CD14-positive monocyte (primary cell): Measurements from ENCODE around the gene WDR4. TPM values are rescaled to one million over a fixed set of nuclear protein-coding genes. Genes with fewer than 3 reads are reported as not detected.
A peak's percentile ranks its signal among the peaks of the same experiment; 100 is the strongest.

Experiments used
- DNase-seq, 3 donors: peaks; one replicate each; pipeline ENCODE4 v3.0.0-alpha.2; 2011 to 2022
- H2AFZ ChIP-seq: 2 replicates; pipeline ENCODE4 v1.6.0; 2012; ENCODE audit warnings: mild to moderate bottlenecking, low read depth, low read length, inconsistent platforms; ENCODE audit not compliant: insufficient read depth, poor library complexity, severe bottlenecking
- H3K27ac ChIP-seq, 2 donors: 1 replicate in 1 of 2; 2 replicates in 1 of 2; pipeline ENCODE4 v1.5.1; 2012 to 2013; ENCODE audit warnings: low read length in 2 of 2, control low read depth in 1 of 2, inconsistent platforms in 1 of 2, low read depth in 1 of 2, mild to moderate bottlenecking in 1 of 2
- H3K27me3 ChIP-seq, 2 donors: one replicate each; pipeline versions ENCODE4 v1.6.0 to v1.6.1; 2011 to 2013; ENCODE audit warnings: low read length in 2 of 2; ENCODE audit not compliant: control insufficient read depth in 2 of 2, insufficient read depth in 2 of 2
- H3K36me3 ChIP-seq, 2 donors: replicated peaks in 1 of 2; 1 replicate in 1 of 2; 2 replicates in 1 of 2; pipeline versions ENCODE4 v1.5.1 to v1.6.1; 2012 to 2013; ENCODE audit warnings: low read length in 2 of 2, control low read depth in 1 of 2, inconsistent platforms in 1 of 2, mild to moderate bottlenecking in 1 of 2; ENCODE audit not compliant: insufficient read depth in 2 of 2, control insufficient read depth in 1 of 2
- H3K4me1 ChIP-seq, 2 donors: 1 replicate in 1 of 2; 2 replicates in 1 of 2; pipeline versions ENCODE4 v1.5.1 to v1.6.1; 2012 to 2013; ENCODE audit warnings: low read length in 2 of 2, control low read depth in 1 of 2, inconsistent platforms in 1 of 2, mild to moderate bottlenecking in 1 of 2, moderate library complexity in 1 of 2; ENCODE audit not compliant: insufficient read depth in 2 of 2, control insufficient read depth in 1 of 2
- H3K4me2 ChIP-seq: replicated peaks from 2 replicates; pipeline ENCODE3; 2012; ENCODE audit warnings: low read length, moderate library complexity, mild to moderate bottlenecking; ENCODE audit not compliant: poor library complexity, severe bottlenecking; ENCODE audit errors: extremely low read depth
- H3K4me3 ChIP-seq, 3 experiments: fragments of 200-600 bp in 1 of 3; sonication (generic) in 1 of 3; replicated peaks in 1 of 3; 1 replicate in 2 of 3; 2 replicates in 1 of 3; pipeline ENCODE4 v1.5.1; 2011 to 2013; ENCODE audit warnings: low read length in 3 of 3, mild to moderate bottlenecking in 3 of 3, control low read depth in 2 of 3, low read depth in 2 of 3, inconsistent platforms in 1 of 3, moderate library complexity in 1 of 3
- H3K79me2 ChIP-seq: 2 replicates; pipeline ENCODE4 v1.6.0; 2012; ENCODE audit warnings: mild to moderate bottlenecking, control low read depth, inconsistent platforms, low read length, moderate library complexity; ENCODE audit not compliant: insufficient read depth
- H3K9ac ChIP-seq: 2 replicates; pipeline ENCODE4 v1.6.0; 2017; ENCODE audit warnings: low read length, mild to moderate bottlenecking; ENCODE audit not compliant: insufficient read depth, poor library complexity, severe bottlenecking
- H3K9me3 ChIP-seq, 2 donors: replicated peaks in 1 of 2; 1 replicate in 1 of 2; 2 replicates in 1 of 2; pipeline versions ENCODE4 v1.5.1 to v1.6.1; 2012 to 2013; ENCODE audit warnings: low read length in 2 of 2, control low read depth in 1 of 2; ENCODE audit not compliant: control insufficient read depth in 1 of 2, insufficient read depth in 1 of 2
- H4K20me1 ChIP-seq: 2 replicates; pipeline ENCODE4 v1.6.0; 2012; ENCODE audit warnings: mild to moderate bottlenecking, low read length, control low read depth, moderate library complexity; ENCODE audit not compliant: insufficient read depth
- H3K27ac Mint-ChIP-seq, 7 donors: one replicate each; pipeline ENCODE4 v1.8.0; 2020; ENCODE audit warnings: mild to moderate bottlenecking in 7 of 7, mixed read lengths in 7 of 7, moderate library complexity in 6 of 7, inconsistent platforms in 2 of 7
- H3K27me3 Mint-ChIP-seq, 3 donors: one replicate each; pipeline ENCODE4 v1.8.0; 2021 to 2022; ENCODE audit warnings: low read depth in 3 of 3, mild to moderate bottlenecking in 3 of 3, mixed read lengths in 3 of 3, moderate library complexity in 3 of 3, inconsistent platforms in 1 of 3
- H3K36me3 Mint-ChIP-seq, 2 donors: one replicate each; pipeline ENCODE4 v1.8.0; 2020; ENCODE audit warnings: mixed read lengths in 2 of 2, inconsistent platforms in 1 of 2, mild to moderate bottlenecking in 1 of 2
- H3K4me1 Mint-ChIP-seq: one replicate; pipeline ENCODE4 v1.8.0; 2020; ENCODE audit warnings: mild to moderate bottlenecking, mixed read lengths
- H3K4me3 Mint-ChIP-seq, 2 donors: one replicate each; pipeline ENCODE4 v1.8.0; 2020; ENCODE audit warnings: mild to moderate bottlenecking in 2 of 2, mixed read lengths in 2 of 2, moderate library complexity in 1 of 2
- H3K9me3 Mint-ChIP-seq, 7 donors: one replicate each; pipeline ENCODE4 v1.8.0; 2020 to 2022; ENCODE audit warnings: mixed read lengths in 7 of 7, mild to moderate bottlenecking in 6 of 7, moderate library complexity in 6 of 7, inconsistent platforms in 2 of 7
- WGBS: methylation state at CpG from one replicate; pipeline ENCODE4 v1.1.5; 2013; ENCODE audit warnings: missing lambda C conversion rate; ENCODE audit not compliant: insufficient coverage; 5-methylcytosine and 5-hydroxymethylcytosine counted together
- intact Hi-C, 2 donors: fragments of 100-400 bp; cut with micrococcal nuclease; formaldehyde crosslinking; loops; one replicate each; pipeline versions ENCODE4 v1.15.0 to v1.15.1; 2023
- polyA plus RNA-seq, 3 donors: library from polyadenylated mRNA; depleted of rRNA in 1 of 3; unstranded in 2 of 3; stranded (reverse) in 1 of 3; fragments of 300-500 nt in 2 of 3; fragments of >200 nt in 1 of 3; fragmentation: Illumina TruSeq in 2 of 3; gene quantifications; 1 replicate in 2 of 3; 2 replicates in 1 of 3; pipeline ENCODE4 v1.2.3, GENCODE V29; 2012 to 2021
- TF ChIP-seq, protein P1 (sequence below): fragments of 200-600 bp; IDR thresholded peaks from one replicate; pipeline ENCODE4 v1.8.0; 2022; ENCODE audit warnings: antibody characterized with exemption, mild to moderate bottlenecking

The WDR4 gene
- polyA plus RNA-seq, 3 donors, result 2.9 to 7.0 (median 3.6) TPM

DNA sequence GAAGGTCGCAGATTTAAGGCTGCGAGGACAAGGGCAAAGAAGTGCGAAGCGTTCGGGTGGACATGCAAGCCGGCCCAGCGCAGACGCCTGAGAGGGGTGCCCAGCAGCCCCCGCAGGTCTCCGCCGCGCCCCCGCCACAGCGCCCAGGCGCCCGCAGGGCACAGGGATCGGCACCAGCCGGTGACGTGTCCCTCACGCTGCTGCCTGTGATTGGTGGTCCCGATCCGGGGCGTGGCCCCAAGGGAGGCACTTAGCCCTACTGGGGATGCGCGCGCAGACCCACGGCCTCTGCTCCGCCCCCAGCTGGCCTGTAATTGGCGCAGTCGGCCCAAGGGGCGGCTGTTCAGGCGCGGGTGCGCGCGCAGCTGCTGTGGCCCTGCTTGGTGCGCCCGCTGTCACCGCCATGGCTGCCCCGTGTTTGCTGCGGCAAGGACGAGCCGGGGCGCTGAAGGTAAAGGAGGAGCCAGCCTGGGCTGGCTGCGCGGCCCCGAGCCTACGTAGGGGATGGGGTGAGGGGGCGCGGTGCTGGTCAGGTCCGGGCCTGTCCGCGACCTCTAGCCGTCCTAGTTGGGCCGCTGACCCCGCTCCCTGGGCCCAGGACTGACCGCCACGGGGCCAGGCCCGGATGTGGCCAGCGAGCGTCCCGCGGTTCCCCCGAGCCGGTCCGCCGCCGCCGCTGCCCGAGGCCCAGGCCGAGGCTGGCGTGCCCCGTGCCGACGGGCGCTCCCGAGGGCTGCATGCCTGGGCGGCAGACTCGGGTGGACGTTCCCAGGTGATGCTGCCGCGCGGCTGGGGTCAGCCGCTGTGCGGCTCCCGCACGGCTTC is 13.8 kb upstream of the WDR4 start, which contains the start of gene NDUFV3:
Gene NDUFV3, plus strand, starts transcription at position 379 of the 825 bp plus-strand sequence. Its CDS starts 25 bp downstream, at position 404.
- H3K27me3 Mint-ChIP-seq, result peaks cover 0 to 3% (median 0%) of the 10 kb centered on the region in 3 donors
- peak within 1 kb of the TSS; percentile 82 to 93 for H3K4me3 Mint-ChIP-seq
- peak within 1 kb of the TSS; percentile 93 for H2AFZ ChIP-seq
- no peaks in the 10 kb centered on the region for H3K27me3 ChIP-seq
- peaks cover 22 to 26% of the 10 kb centered on the region in 2 donors for H3K36me3 ChIP-seq
- H3K36me3 Mint-ChIP-seq, result peaks cover 14 to 22% of the 10 kb centered on the region in 2 donors
- H3K9me3 Mint-ChIP-seq, result no peaks in the 10 kb centered on the region
- H3K27ac ChIP-seq, result peak within 1 kb of the TSS; percentile 91 to 95
- intact Hi-C loops, result loop anchor here (1.0 kb wide), 1 partner anchor 14 kb away; the partner anchor contains the start of gene WDR4 (in 2 of the 2)
- under 1% methylated on average over 86 of the region's 87 CpGs for WGBS
- peaks cover 7 to 13% of the 10 kb centered on the region in 2 donors for H3K4me1 ChIP-seq
- H3K79me2 ChIP-seq, result peaks cover 43% of the 10 kb centered on the region
- peak within 1 kb of the TSS; percentile 94 to 98 (median 96) for H3K27ac Mint-ChIP-seq
- DNase-seq, result peak; percentile 99 to 100 (median 99)
- TF ChIP-seq, protein P1, sequence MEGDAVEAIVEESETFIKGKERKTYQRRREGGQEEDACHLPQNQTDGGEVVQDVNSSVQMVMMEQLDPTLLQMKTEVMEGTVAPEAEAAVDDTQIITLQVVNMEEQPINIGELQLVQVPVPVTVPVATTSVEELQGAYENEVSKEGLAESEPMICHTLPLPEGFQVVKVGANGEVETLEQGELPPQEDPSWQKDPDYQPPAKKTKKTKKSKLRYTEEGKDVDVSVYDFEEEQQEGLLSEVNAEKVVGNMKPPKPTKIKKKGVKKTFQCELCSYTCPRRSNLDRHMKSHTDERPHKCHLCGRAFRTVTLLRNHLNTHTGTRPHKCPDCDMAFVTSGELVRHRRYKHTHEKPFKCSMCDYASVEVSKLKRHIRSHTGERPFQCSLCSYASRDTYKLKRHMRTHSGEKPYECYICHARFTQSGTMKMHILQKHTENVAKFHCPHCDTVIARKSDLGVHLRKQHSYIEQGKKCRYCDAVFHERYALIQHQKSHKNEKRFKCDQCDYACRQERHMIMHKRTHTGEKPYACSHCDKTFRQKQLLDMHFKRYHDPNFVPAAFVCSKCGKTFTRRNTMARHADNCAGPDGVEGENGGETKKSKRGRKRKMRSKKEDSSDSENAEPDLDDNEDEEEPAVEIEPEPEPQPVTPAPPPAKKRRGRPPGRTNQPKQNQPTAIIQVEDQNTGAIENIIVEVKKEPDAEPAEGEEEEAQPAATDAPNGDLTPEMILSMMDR, result no peak
- peaks cover 38% of the 10 kb centered on the region for H4K20me1 ChIP-seq
- H3K4me1 Mint-ChIP-seq, result peaks cover 13% of the 10 kb centered on the region
- H3K4me3 ChIP-seq, result peak within 1 kb of the TSS; percentile 78 to 85 (median 85)
- peak within 1 kb of the TSS; percentile 95 for H3K9ac ChIP-seq
- peak within 1 kb of the TSS; percentile 82 for H3K4me2 ChIP-seq
- no peaks in the 10 kb centered on the region for H3K9me3 ChIP-seq

DNA sequence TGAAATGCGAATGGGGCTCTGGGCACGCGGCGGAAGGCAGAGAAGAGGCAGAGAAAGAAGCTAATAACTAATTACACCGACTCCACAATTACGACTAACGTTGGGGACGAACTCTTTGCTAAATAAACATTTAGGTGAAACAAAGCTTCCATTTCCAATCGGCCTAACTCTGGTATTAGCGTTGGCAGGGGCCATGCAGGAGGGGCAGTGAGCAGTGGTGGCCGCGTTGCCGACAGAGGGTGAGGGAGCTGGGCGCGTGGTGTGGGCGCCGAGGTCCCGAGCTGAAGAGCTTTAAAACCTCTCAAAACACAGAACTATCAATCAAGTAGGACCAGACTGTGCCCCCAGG is 13.2 kb upstream of the WDR4 start:
- WGBS, result 71% methylated on average over 4 of the region's 18 CpGs
- Histone ChIP-seq H3K9ac (peak overlapping the region; percentile 95), H3K36me3 (peaks cover 16 to 21% of the 10 kb centered on the region in 2 donors), H3K4me3 (peak overlapping the region; percentile 78 to 85 (median 85)), H3K4me2 (peak overlapping the region; percentile 82), H3K9me3 (no peaks in the 10 kb centered on the region), H3K27me3 (no peaks in the 10 kb centered on the region), H3K4me1 (peaks cover 7 to 13% of the 10 kb centered on the region in 2 donors), H3K79me2 (peaks cover 37% of the 10 kb centered on the region), H4K20me1 (peaks cover 32% of the 10 kb centered on the region), H2AFZ (peak overlapping the region; percentile 93), H3K27ac (peak overlapping the region; percentile 85 to 95)
- H3K27me3 Mint-ChIP-seq, result peaks cover 0 to under 1% (median 0%) of the 10 kb centered on the region in 3 donors
- peaks cover 13% of the 10 kb centered on the region for H3K4me1 Mint-ChIP-seq
- H3K4me3 Mint-ChIP-seq, result peak overlapping the region; percentile 79 to 93
- TF ChIP-seq, protein P1, result no peak
- H3K9me3 Mint-ChIP-seq, result no peaks in the 10 kb centered on the region
- intact Hi-C loops, result no loop called here
- peaks cover 8 to 17% of the 10 kb centered on the region in 2 donors for H3K36me3 Mint-ChIP-seq
- no peak for DNase-seq
- H3K27ac Mint-ChIP-seq, result peak overlapping the region; percentile 94 to 98 (median 96)
